GM20431 (cell line): ENCODE results near the gene C8G.

Experiments
- in situ Hi-C: fragments of 300-500 bp; cut with MseI, MboI; formaldehyde crosslinking; loops from one replicate; pipeline ENCODE4 v1.15.0; 2020; ENCODE audit warnings: low sequenced_read_pairs; ENCODE audit not compliant: unreplicated experiment

C8G gene

DNA sequence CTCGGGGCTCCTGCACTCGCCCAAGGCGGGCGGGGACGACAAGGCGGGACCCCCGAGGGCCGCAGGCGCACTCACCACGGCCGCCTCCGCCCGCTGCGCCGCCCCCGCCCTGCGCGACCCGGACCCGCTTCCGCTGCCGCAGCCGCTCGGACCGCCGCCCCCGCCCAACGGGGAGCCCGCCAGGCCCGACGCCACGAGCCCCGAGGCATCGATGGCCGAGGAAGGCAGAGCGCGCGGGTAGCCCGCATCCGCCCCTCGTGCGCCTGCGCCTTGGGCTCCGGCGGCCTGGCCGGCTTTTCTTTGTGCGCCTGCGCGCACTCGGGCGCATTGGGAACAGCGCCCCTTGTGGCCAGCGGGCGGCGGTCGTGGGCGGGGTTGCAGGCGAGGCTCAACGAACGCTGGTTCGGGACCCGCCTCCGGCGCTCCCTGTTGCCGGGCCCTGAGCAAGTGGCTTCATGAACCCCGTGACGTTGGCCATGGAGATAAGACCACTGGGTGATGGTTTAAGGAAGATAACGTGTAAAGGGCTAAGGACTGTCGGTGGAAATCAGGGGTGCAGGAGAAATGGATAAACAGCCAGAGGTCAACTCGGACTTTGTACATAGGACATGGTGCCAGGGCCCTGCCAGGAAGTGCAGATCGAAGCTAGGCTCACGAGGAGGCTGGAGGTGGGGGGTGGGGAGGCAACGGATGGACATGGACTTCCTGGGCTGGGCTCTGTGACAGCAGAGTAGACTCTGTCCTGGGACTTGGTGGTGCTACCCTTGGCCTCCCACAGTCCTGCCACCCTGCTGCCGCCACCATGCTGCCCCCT, at the start of gene C8G, which contains the start of gene FBXW5:
C8G (plus strand) TSS at position 725 of the 814 bp plus-strand sequence; CDS start at position 803, 78 bp downstream.
FBXW5 (minus strand) TSS at position 220 of the 814 bp plus-strand sequence. CDS start 655 bp downstream, outside the sequence.
- in situ Hi-C loops = no loop called here

DNA sequence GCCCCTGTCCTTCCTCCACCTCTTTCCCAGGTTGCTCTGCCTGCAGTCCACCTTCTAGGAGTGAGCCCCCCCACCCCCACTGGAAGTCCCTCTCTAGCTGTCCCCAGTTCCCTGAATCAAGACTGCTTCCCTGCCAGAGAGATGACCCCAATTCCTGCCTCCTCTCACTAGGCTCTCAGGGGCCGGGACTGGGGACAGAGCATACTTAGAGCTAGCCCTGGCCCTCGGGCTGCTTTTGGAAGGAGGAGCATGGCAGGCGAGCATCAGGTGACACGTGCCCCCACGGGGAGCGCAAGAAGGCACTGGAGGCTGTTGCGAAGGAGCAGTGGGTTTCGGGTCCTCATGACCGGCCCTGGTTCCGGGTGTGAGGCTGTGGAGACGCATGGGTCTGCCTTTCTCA, 49.0 kb upstream of the C8G start:
- in situ Hi-C loops = no loop called here

DNA sequence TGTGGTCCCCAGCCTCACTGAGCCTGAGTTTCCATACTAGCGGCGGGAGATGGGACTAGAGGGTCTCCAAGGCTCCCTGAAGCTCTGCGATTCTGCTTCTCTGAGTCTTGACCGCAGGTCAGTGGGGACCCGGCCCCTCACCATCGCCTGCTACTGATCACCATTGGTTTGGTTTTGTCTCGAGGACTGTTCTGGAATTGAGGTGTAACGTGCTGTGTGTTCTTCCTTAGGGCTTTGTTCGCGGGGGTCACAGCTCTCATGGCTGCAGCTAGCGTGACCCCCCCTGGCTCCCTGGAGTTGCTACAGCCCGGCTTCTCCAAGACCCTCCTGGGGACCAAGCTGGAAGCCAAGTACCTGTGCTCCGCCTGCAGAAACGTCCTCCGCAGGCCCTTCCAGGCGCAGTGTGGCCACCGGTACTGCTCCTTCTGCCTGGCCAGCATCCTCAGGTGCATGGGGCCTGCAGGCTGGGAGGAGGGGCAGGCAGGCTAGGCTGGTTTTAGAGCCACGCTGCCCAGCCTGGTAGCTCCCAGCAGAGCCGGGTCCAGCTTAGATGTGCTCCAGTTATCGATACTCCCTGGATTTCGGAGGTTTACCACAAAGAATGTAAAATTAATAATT, 46.5 kb upstream of the C8G start:
- in situ Hi-C loops = no loop called here

DNA sequence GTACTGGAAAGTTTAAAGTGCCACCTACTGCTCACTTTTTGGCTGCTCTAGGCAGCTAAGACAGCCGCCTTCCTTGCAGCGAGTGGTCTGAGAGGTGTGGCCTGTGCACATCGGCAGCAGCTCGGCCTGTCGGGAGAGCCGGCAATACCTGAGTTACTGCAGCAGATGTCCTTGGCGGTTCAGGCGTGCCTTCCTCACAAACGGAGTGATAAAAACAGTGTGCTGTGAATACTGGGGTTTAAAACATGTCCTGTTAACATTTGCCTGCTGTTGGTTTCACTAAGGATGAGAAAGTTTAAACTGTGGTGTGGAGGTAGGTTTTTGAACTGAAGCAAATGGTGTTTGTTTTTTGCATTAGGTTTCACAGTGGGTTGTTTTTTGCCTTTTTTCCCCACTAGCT, 45.8 kb upstream of the C8G start:
- in situ Hi-C loops = no loop called here

DNA sequence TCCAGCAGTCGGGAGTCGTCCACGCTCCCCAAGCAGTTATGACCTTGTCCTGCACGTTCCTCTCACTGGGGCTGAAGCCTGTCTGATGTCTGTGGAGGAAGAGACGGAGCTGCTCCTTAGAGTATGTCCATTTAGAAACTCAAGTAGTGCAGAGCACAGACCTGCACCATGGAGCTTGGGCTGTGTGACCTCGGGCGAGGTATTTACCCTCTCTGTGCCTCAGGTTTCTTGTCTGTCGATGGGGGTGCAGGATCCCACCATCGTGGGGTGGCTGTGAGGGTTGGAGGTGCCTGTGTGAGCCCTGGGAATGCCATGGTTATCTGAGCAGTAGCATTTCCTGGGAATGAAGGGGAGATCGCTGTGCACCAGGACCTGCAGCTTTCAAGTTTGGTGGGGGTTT, 44.5 kb upstream of the C8G start:
- in situ Hi-C loops = no loop called here

DNA sequence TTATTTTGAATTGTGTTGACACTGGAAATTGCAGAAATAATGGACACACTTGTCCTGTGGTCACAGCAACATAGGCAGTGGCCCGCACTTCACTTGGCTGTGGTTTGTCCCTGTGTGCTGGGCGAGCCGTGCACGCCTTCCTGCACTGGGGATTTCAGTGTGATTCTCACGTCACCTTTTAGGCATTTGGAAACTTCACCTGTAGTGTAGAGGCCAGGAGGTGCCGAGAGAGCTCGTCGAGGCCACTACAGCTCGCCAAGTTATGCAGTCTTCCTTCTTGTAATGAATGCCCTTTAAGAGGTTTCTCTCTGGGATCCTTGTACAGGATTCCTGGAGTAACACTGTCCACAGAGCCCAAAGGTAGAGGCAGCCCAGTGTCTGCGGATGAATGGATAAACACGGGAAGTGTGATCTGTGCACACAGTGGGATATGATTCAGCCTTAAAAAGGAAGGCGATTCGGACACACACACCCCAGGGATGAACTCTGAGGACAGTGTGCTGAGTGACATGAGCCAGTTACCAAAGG, 44.0 kb upstream of the C8G start:
- in situ Hi-C loops = no loop called here

DNA sequence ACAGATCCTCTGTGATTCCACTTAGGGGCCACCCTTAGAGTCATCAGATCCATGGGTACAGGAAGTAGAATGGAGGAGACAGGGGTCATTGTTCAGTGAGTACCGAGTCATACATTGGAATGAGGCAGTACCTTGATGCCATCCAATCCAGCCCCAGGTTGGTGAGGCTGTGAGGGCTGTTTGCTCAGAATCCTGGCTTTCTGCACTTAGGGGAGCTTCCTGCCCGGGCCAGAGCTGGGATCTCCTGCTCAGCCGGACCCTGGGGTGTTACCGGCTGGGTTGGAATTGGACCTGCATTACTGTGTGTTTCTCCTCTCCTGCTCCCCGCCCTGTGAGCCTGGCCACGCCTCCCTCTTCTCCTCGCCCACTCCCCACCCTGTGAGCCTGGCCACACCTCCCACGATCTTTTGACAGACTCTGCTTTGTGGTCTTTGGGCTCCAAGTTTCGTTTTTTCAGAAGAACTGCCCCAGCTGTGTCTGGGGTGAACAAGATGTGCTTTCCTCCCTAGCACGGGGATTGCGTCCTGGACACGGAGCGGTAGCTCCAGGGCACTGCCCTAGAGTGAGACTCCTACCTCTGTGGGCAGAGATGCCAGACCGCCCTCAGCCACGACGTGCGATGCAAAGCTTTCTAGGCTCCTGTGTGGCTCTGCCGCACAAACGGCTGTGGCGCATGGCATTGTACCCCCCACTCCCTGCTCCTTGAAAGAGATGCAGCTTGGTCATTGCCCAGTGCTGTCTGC, 43.4 kb upstream of the C8G start:
- in situ Hi-C loops = no loop called here

DNA sequence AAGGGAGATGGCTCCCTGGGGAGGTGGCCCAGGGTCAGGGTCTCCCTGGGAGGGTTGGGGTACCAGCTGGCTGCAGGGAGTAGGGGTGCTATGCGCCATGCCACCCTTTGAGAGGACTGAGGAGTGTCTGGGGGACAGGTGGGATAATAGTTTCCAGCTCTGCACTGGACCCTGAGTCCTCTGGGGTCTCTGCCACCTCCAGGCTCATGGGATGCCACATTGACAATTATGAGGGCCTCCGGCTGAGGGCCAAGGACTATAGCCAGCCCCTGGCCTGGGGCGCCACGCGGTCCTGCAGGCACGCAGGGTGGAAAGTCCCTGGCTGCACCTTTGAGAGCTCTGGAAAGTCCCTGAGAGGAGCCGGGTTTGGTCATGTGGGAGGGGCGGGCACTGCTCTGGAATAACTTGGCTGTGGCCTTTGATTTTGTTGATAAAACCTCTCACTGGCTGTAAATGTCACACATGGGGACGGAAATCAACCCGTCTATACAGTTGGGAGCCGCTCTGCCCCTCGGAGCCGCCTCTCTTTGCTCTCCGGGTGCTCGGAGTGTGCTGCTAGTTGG, 42.7 kb upstream of the C8G start:
- in situ Hi-C loops = no loop called here

DNA sequence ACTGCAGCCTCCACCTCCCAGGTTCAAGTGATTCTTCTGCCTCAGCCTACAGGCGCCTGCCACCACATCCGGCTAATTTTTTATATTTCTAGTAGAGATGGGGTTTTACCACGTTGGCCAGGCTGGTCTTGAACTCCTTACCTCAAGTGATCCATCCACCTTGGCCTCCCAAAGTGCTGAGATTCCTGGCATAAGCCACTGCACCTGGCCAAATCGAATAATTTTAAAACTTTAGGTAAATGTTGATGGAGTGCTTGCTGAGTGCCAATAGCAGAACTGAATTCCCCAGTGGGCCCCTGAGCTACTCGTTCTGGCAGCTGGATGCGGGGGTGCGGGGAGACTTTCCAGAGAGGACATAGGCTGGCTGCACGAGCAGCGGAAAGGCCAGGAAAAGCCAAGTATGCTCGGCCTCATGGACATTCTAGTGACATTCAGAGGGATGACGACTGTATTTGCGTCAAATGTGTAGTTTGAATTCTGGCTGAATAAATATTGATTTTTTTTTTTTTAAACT, 41.9 kb upstream of the C8G start:
- in situ Hi-C loops = no loop called here

DNA sequence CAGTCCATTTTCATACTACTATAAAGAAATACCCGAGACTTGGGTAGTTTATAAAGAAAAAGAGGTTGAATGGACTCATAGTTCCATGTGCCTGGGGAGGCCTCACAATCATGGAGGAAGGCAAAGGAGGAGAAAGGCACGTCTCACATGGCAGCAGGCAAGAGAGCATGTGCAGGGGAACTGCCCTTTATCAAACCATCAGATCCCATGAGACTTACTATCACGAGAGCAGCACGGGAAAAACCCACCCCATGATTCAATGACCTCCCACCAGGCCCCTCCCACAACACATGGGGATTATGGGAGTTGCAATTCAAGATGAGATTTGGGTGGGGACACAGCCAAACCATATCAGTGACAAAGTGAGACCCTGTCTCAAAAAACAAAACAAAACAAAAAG, 38.8 kb upstream of the C8G start:
- in situ Hi-C loops = no loop called here

DNA sequence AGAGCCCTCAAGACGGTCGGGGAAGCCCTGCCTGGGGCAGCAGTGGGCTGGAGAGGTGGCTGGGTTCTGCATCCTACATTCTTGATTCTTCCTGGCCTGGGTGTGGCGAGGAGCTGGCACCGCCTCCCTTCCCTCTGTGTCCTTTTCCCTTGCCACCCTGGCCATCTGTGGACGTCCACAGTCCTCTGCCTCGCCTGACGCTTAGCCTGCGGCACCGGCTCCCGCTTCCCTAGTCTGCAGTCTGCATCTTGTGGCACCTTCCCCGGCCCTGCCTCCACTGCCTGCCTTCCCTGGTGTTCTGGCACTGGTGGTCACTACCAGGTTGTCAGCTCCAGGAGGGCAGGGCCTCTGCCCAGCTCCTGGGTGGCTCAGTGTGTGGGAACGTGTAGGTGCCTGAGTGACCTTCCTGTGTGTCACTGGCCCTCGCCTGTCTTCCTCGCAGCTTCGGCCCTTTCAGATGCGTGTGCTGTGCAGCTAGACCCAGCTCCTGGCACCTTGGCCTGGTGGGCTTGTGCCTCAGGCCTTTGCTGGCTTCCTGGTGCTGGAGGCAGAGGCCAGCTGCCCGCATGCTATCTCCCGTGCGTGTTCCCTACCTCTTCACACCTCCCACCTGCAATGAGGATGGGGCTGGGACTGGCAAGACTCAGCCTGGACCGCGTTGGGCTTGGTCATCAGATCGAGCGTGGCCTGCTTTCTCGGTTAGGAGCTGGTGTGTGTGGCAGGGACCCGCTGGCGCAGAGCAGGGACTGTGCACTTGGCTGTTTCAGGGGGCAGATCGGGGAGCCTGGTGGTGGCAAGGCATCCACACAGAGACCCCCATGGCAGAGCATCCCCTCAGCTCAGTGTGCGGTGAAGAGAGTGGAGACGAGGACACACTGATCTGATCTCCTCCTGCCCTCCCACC, 37.8 kb upstream of the C8G start:
- in situ Hi-C loops = no loop called here

DNA sequence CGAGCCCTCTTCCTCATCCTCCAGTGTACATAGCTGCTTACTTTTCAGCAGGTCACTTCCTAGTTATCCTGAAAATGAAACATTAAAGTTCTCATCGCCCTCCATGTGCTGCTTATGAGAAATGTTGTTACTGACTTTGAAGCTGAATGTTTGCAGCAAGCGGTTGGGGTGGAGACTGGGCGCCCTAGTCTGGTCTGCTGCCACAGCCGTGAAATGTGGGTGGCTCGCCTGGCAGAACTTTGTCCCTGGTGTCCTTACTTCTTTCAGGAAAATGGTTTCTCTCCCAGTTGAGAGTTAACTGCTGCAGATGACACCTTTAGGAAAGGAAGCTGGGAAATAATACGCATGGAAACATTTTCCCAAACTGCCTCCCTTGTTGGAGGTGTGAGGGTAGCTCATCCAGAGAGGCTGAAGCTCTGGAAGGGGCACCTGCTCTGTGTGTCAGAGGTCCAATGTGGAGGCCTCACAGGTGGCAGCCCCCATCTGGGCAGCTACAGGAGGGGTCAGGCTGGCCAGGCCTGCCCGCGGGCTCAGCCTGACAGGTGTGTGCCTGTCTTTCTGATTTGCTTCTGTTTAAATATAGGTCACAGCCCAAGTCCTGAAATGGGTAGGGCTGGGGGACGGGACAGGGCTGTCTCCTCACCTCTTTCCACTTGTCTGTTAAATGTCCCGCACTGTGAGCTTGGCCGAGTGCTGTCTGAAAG, 34.7 kb upstream of the C8G start:
- in situ Hi-C loops = no loop called here

DNA sequence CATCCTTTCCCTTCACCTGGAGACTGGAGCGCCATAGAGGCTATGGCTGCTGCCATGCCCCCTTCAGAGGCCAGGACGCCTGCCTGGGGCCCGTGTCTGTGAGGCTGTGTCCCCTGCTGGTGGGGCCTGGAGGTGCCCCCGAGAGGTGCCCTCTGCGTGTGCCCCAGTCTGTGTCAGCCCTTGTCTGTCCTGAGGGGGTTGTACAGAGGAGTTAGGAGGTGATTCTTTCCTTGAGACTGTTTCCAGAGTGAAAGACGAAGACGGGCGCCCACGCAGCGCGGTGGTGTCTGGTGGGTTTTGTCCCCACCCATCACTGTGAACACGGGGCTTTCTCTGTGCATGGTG, 34.2 kb upstream of the C8G start:
- in situ Hi-C loops = no loop called here

DNA sequence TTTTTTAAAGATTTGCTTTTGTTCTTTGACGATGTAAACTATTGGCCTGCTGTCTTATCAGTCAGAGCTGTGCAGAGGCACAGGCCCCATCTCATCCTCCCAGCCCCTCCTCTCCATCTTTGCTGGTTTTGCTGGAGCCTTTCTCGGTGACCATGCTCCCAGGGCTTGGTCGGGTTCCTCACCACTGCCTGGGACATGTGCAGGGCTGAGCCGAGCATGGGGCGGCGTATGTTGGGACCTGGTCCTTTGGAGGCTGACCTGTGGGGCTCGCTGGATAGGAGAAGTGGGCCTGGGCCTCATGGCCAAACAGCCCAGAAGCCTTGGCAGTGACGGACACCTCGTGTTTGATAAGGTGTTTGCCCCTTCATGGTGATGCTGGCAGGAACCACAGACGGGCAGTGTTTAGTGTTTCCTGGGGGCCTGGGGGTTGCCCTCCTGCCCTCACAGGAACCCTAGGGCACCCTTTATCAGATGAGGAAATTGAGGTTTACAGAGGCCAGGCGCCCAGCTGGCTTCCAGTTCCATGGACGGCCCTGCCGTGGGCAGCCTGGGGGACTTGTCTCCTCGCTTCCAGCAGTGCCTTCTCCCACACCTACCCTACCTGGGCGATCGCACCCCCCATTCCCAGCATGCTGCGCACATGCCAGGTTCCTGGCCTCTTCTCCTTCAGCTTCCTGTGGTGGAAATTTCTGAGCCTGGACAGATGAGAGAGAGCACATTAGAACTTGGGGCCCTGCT, 31.2 kb upstream of the C8G start:
- in situ Hi-C loops = no loop called here

DNA sequence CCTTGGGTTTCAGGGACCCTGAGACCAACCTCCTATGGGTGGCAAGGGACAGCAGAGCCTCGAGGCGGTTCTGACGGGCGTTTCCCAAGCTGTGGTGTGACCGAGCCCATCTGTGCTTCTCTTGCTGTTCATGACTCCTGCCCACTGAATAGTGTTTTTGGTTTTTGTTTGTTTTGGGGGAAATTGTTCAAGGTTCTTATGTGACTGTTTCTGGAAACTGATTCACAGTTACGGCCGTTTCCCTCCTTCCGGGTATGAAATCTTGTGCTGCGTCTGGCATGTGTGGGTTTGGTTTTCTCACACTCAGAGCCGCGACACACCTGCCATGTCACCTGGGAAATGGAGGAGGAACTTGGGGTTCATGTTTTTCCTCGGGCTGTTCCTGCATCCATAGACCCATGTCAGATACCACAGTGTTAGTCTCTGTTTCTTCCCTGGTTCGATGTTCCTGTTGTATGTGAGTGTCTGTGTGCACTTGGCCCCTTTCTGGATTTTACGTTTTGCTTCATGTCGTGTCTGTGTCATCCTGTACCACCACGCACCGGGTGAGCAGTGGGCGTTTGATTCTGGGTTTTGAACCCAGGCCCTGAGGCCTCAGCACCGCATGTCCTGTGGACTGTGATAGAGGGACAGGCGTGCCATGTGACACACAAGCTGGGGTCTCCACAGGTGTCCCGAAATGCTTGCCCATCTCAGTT, 29.3 kb upstream of the C8G start:
- in situ Hi-C loops = no loop called here

DNA sequence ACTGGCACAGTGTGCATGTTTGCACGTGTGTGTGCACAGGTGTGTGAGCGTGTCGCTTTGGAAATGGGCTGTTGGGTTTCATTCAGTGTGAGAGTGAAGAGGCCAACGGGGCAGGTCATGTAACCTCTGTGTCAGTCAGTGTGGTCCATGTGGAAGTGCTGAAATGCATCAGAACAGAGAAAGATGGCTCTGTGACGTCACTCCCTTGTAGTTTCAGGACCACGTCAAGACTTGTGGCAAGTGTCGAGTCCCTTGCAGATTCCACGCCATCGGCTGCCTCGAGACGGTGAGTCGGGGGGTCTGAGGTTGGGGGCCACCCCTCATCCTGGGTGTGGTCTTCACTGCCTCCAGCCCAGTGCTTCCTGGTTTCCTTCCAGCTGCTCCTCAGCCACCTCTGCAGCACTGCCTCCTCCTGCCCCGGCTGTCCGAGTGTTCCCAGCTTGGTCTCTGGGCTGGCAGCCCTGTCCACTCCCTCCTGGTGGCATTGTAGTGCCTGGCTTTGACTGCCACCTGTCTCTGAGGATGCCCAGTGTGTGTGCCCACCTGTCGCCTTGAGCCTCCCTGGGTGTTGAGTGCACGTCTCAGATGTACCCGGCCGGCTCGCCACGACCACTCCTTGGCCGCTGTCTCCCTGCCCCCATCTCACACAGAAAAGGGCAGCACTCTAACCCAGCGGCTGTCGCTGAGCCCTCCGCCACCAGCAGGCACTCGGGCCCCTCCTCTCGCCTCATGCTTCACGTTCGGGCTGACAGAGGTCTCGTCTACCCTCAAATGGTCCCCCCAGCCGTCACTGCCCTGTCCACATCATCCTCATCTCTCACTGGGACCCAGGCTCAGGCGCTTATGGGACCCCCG, 28.5 kb upstream of the C8G start:
- in situ Hi-C loops = no loop called here

DNA sequence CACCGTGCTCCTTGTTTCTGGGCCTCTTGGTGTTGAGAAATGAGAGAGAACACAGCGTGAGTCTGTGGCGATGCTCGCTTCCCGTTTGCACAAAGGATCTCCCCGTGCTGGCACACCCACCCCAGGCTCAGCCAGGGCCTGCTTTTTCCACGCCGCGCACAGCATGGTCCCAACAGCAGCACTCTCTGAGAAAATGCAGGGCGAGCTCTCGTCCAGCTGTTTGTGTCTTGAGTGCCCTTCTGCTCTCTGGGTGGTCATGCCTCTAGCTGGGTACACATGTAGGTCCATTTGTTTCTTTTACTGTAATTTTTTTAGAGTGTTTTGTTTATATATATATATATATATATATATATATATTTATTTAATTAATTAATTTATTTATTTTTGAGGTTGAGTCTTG, 27.1 kb upstream of the C8G start:
- in situ Hi-C loops = no loop called here
